HEK293 (cell line): ENCODE results near the gene PDIA5.
"Not testable (repeated sequence)": the region's sequence is repeated elsewhere in the genome, so short reads cannot be mapped to it uniquely, and the experiment has no call there.

Experiments used
- CTCF ChIA-PET: fragments of 350-600 bp; formaldehyde crosslinking; extraction: SDS; loops from one replicate; lab custom pipeline; 2021; ENCODE audit warnings: antibody characterized with exemption; lab: Yijun Ruan, JAX
- POLR2A ChIA-PET: fragments of 300-600 bp; formaldehyde crosslinking; extraction: SDS; loops from one replicate; lab custom pipeline; 2020; ENCODE audit warnings: antibody characterized with exemption, inconsistent platforms; lab: Yijun Ruan, JAX
- H3K27ac ChIP-seq: fragments of 200-500 bp; sonication (Bioruptor generic); 2 replicates; pipeline ENCODE4 v1.5.1; 2014; ENCODE audit warnings: low read depth, low read length, control low read depth, inconsistent platforms; ENCODE audit errors: extremely low read depth
- H3K36me3 ChIP-seq, 2 experiments: fragments of 200-500 bp in 1 of 2; sonication (Bioruptor generic) in 1 of 2; 1 replicate in 1 of 2; 2 replicates in 1 of 2; pipeline ENCODE4 v1.5.1; 2014 to 2017; ENCODE audit warnings: inconsistent platforms in 2 of 2, low read length in 2 of 2; ENCODE audit not compliant: control insufficient read depth in 2 of 2, insufficient read depth in 1 of 2
- H3K4me1 ChIP-seq: fragments of 200-500 bp; sonication (Bioruptor generic); 2 replicates; pipeline ENCODE4 v1.5.1; 2014; ENCODE audit warnings: mild to moderate bottlenecking, low read length, inconsistent platforms; ENCODE audit not compliant: control insufficient read depth, insufficient read depth
- H3K4me3 ChIP-seq: 2 replicates; pipeline ENCODE4 v1.5.1; 2011; ENCODE audit warnings: low read depth, mild to moderate bottlenecking, control low read depth, low read length, moderate library complexity
- H3K9me3 ChIP-seq: fragments of 200-500 bp; sonication (Bioruptor generic); 2 replicates; pipeline ENCODE4 v1.5.1; 2014; ENCODE audit warnings: low read depth, low read length, inconsistent platforms; ENCODE audit not compliant: control insufficient read depth, insufficient read depth
- GLI2 ChIP-seq: fragments of 450-650 bp; formaldehyde crosslinking; IDR thresholded peaks from 2 replicates; pipeline ENCODE4; 2017; ENCODE audit warnings: missing biosample characterization, missing genetic modification characterization, low read depth, borderline replicate concordance
- GLIS2 ChIP-seq: fragments of 450-650 bp; formaldehyde crosslinking; IDR thresholded peaks from 2 replicates; pipeline ENCODE4 v1.5.1; 2016; ENCODE audit warnings: missing biosample characterization, missing genetic modification characterization
- MEIS1 ChIP-seq: sonication (generic); formaldehyde crosslinking; IDR thresholded peaks from 2 replicates; pipeline ENCODE4 v1.8.1; 2022; ENCODE audit warnings: missing genetic modification reagents, mild to moderate bottlenecking, borderline replicate concordance
- PRDM1 ChIP-seq: fragments of 450-650 bp; formaldehyde crosslinking; IDR thresholded peaks from 2 replicates; pipeline ENCODE4; 2016; ENCODE audit warnings: missing biosample characterization, missing genetic modification characterization
- SP3 ChIP-seq: fragments of 450-650 bp; formaldehyde crosslinking; IDR thresholded peaks from 2 replicates; pipeline ENCODE4 v1.5.1; 2016; ENCODE audit warnings: missing biosample characterization, missing genetic modification characterization
- ZBTB17 ChIP-seq: fragments of 450-650 bp; formaldehyde crosslinking; IDR thresholded peaks from 2 replicates; pipeline ENCODE4 v1.5.1; 2016; ENCODE audit warnings: missing biosample characterization, missing genetic modification characterization
- ZNF266 ChIP-seq: fragments of 450-650 bp; formaldehyde crosslinking; IDR thresholded peaks from 2 replicates; pipeline ENCODE4 v1.5.1; 2016; ENCODE audit warnings: missing biosample characterization, missing genetic modification characterization, low read depth
- ZNF324 ChIP-seq: fragments of 450-650 bp; formaldehyde crosslinking; IDR thresholded peaks from 2 replicates; pipeline ENCODE4 v1.5.1; 2016; ENCODE audit warnings: missing biosample characterization, missing genetic modification characterization
- ZNF366 ChIP-seq: fragments of 450-650 bp; formaldehyde crosslinking; conservative IDR thresholded peaks from 2 replicates; pipeline ENCODE4 v1.5.1; 2016; ENCODE audit warnings: missing biosample characterization, missing genetic modification characterization
- ZNF529 ChIP-seq: fragments of 450-650 bp; formaldehyde crosslinking; IDR thresholded peaks from 2 replicates; pipeline ENCODE4 v1.5.1; 2017; ENCODE audit warnings: missing genetic modification characterization, missing biosample characterization; ENCODE audit not compliant: insufficient replicate concordance
- ZNF530 ChIP-seq: fragments of 450-650 bp; formaldehyde crosslinking; IDR thresholded peaks from 2 replicates; pipeline ENCODE4 v1.5.1; 2016; ENCODE audit warnings: low read depth, missing biosample characterization, missing genetic modification characterization
- ZNF585B ChIP-seq: fragments of 450-650 bp; formaldehyde crosslinking; IDR thresholded peaks from 2 replicates; pipeline ENCODE4 v1.5.1; 2016; ENCODE audit warnings: missing biosample characterization, missing genetic modification characterization
- ZNF658 ChIP-seq: fragments of 450-650 bp; formaldehyde crosslinking; IDR thresholded peaks from 2 replicates; pipeline ENCODE4; 2016; ENCODE audit warnings: missing biosample characterization, missing genetic modification characterization
- ZNF785 ChIP-seq: fragments of 450-650 bp; formaldehyde crosslinking; IDR thresholded peaks from 2 replicates; pipeline ENCODE4 v1.5.1; 2016; ENCODE audit warnings: missing biosample characterization, missing genetic modification characterization
- TF ChIP-seq, protein P1 (sequence below): fragments of 450-650 bp; formaldehyde crosslinking; IDR thresholded peaks from 2 replicates; pipeline ENCODE4 v1.5.1; 2017; ENCODE audit warnings: missing biosample characterization, missing genetic modification characterization
- TF ChIP-seq, protein P2 (sequence below): fragments of 450-650 bp; formaldehyde crosslinking; IDR thresholded peaks from 2 replicates; pipeline ENCODE4 v1.5.1; 2016; ENCODE audit warnings: missing biosample characterization, missing genetic modification characterization
- TF ChIP-seq, protein P3 (sequence below): fragments of 450-650 bp; formaldehyde crosslinking; IDR thresholded peaks from 2 replicates; pipeline ENCODE4 v1.5.1; 2016; ENCODE audit warnings: missing biosample characterization, missing genetic modification characterization
- TF ChIP-seq, protein P4 (sequence below): IDR thresholded peaks from 2 replicates; pipeline ENCODE4 v1.6.1; 2011; ENCODE audit warnings: mild to moderate bottlenecking, low read depth, low read length, borderline replicate concordance

The PDIA5 gene

DNA sequence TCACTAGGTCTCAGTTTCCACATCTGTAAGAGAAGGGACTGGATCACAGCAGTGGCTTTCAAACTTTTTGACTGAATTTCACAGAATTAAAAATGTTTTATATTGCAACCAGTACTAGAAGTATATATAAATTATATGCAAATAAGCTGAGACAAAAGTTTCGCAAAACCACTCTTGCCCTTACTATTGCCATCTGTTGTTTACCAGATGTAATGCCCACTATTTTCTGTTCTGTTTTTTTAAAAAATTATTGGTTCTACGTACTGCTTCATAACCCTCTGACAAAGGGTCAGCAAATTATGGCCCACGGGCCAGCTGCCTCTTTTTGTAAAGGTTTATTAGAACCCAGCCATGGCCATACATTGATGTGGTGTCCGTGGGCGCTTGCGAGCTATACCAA, 44.8 kb downstream of the PDIA5 start (continued):
- TF ChIP-seq, protein P1, sequence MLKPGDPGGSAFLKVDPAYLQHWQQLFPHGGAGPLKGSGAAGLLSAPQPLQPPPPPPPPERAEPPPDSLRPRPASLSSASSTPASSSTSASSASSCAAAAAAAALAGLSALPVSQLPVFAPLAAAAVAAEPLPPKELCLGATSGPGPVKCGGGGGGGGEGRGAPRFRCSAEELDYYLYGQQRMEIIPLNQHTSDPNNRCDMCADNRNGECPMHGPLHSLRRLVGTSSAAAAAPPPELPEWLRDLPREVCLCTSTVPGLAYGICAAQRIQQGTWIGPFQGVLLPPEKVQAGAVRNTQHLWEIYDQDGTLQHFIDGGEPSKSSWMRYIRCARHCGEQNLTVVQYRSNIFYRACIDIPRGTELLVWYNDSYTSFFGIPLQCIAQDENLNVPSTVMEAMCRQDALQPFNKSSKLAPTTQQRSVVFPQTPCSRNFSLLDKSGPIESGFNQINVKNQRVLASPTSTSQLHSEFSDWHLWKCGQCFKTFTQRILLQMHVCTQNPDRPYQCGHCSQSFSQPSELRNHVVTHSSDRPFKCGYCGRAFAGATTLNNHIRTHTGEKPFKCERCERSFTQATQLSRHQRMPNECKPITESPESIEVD (tag by site-specific recombination) = no peak
- no peak for TF ChIP-seq ZNF530 (tag by site-specific recombination)
- no peak for TF ChIP-seq PRDM1 (tag by site-specific recombination)
- TF ChIP-seq ZNF585B (tag by site-specific recombination) = no peak
- TF ChIP-seq ZNF324 = no peak
- TF ChIP-seq ZNF366 (tag by site-specific recombination) = no peak
- no peak for TF ChIP-seq ZNF529 (tag by site-specific recombination)
- TF ChIP-seq GLIS2 (tag by site-specific recombination) = no peak
- no peak for TF ChIP-seq ZNF658 (tag by site-specific recombination)
- TF ChIP-seq SP3 (tag by site-specific recombination) = no peak
- TF ChIP-seq ZBTB17 (tag by site-specific recombination) = no peak

DNA sequence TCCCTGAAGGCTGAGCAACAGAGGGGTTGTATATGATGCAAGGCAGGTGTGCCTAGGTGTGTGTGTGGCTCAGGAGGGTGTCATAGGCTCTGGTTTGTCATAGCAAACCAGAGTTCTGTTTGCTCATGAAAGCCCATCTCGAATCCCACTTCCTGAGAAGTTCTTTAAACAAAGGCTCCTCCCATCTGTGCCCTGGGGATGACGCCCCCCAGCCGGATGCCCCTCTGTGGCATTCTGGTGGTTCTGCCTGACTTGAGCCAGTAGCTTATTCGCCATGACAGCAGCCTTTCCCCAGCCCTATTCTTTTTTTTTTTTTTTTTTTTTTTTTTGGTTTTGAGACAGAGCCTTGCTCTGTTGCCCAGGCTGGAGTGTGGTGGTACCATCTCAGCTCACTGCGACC, 45.4 kb downstream of the PDIA5 start:
- Histone ChIP-seq H3K4me3 (no peak overlapping the region), H3K4me1 (no peaks in the 10 kb centered on the region), H3K9me3 (no peaks in the 10 kb centered on the region), H3K27ac (no peak overlapping the region), H3K36me3 (peaks cover 5 to 74% of the 10 kb centered on the region in 2 experiments; a peak in 2 of 3 replicates)
- POLR2A ChIA-PET = no interaction called here
- CTCF ChIA-PET = no interaction called here
- TF ChIP-seq, protein P2, sequence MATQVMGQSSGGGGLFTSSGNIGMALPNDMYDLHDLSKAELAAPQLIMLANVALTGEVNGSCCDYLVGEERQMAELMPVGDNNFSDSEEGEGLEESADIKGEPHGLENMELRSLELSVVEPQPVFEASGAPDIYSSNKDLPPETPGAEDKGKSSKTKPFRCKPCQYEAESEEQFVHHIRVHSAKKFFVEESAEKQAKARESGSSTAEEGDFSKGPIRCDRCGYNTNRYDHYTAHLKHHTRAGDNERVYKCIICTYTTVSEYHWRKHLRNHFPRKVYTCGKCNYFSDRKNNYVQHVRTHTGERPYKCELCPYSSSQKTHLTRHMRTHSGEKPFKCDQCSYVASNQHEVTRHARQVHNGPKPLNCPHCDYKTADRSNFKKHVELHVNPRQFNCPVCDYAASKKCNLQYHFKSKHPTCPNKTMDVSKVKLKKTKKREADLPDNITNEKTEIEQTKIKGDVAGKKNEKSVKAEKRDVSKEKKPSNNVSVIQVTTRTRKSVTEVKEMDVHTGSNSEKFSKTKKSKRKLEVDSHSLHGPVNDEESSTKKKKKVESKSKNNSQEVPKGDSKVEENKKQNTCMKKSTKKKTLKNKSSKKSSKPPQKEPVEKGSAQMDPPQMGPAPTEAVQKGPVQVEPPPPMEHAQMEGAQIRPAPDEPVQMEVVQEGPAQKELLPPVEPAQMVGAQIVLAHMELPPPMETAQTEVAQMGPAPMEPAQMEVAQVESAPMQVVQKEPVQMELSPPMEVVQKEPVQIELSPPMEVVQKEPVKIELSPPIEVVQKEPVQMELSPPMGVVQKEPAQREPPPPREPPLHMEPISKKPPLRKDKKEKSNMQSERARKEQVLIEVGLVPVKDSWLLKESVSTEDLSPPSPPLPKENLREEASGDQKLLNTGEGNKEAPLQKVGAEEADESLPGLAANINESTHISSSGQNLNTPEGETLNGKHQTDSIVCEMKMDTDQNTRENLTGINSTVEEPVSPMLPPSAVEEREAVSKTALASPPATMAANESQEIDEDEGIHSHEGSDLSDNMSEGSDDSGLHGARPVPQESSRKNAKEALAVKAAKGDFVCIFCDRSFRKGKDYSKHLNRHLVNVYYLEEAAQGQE = no peak
- TF ChIP-seq ZNF266 = no peak
- no peak for TF ChIP-seq ZNF530 (tag by site-specific recombination)
- TF ChIP-seq MEIS1 (CRISPR knock-in tag) = no peak
- no peak for TF ChIP-seq ZNF785
- TF ChIP-seq, protein P3, sequence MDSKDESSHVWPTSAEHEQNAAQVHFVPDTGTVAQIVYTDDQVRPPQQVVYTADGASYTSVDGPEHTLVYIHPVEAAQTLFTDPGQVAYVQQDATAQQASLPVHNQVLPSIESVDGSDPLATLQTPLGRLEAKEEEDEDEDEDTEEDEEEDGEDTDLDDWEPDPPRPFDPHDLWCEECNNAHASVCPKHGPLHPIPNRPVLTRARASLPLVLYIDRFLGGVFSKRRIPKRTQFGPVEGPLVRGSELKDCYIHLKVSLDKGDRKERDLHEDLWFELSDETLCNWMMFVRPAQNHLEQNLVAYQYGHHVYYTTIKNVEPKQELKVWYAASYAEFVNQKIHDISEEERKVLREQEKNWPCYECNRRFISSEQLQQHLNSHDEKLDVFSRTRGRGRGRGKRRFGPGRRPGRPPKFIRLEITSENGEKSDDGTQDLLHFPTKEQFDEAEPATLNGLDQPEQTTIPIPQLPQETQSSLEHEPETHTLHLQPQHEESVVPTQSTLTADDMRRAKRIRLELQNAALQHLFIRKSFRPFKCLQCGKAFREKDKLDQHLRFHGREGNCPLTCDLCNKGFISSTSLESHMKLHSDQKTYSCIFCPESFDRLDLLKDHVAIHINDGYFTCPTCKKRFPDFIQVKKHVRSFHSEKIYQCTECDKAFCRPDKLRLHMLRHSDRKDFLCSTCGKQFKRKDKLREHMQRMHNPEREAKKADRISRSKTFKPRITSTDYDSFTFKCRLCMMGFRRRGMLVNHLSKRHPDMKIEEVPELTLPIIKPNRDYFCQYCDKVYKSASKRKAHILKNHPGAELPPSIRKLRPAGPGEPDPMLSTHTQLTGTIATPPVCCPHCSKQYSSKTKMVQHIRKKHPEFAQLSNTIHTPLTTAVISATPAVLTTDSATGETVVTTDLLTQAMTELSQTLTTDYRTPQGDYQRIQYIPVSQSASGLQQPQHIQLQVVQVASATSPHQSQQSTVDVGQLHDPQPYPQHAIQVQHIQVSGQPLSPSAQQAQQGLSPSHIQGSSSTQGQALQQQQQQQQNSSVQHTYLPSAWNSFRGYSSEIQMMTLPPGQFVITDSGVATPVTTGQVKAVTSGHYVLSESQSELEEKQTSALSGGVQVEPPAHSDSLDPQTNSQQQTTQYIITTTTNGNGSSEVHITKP (tag by site-specific recombination) = 0 out of 2 replicates have a peak, but pooled peaks have one; percentile 30
- TF ChIP-seq, protein P4, sequence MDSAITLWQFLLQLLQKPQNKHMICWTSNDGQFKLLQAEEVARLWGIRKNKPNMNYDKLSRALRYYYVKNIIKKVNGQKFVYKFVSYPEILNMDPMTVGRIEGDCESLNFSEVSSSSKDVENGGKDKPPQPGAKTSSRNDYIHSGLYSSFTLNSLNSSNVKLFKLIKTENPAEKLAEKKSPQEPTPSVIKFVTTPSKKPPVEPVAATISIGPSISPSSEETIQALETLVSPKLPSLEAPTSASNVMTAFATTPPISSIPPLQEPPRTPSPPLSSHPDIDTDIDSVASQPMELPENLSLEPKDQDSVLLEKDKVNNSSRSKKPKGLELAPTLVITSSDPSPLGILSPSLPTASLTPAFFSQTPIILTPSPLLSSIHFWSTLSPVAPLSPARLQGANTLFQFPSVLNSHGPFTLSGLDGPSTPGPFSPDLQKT = no peak
- TF ChIP-seq GLI2 = no peak

DNA sequence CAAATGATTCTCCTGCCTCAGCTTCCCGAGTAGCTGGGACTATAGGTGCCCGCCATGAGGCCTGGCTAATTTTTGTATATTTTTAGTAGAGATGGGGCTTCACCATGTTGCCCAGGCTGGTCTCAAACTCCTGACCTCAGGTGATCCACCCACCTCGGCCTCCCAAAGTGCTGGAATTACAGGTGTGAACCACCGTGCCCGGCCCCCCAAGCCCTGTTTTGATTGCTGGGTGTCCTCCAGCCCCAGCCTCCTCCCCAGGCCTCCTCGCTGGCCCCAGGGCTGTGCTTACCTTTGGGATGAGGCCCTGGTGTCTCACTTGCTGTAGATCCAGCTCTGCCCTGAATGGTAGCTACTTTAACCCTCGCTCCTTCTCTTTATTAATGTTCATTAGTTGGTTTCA, 45.8 kb downstream of the PDIA5 start:
- H3K9me3 ChIP-seq, H3K4me1 ChIP-seq, H3K4me3 ChIP-seq, CTCF ChIA-PET, POLR2A ChIA-PET, H3K27ac ChIP-seq: not testable (repeated sequence)
- peaks cover under 1 to 74% of the 10 kb centered on the region in 2 experiments; a peak in 2 of 3 replicates for H3K36me3 ChIP-seq
